AML-193 (cell line): ENCODE measurements around the gene RAB44.
"Not testable (repeated sequence)": the region's sequence is repeated elsewhere in the genome, so short reads cannot be mapped to it uniquely, and the experiment has no call there.

Experiments
- DNase-seq, 2 experiments: peaks; one replicate each; lab custom pipeline; 2025; lab: John Stamatoyannopoulos, UW

The RAB44 gene

DNA sequence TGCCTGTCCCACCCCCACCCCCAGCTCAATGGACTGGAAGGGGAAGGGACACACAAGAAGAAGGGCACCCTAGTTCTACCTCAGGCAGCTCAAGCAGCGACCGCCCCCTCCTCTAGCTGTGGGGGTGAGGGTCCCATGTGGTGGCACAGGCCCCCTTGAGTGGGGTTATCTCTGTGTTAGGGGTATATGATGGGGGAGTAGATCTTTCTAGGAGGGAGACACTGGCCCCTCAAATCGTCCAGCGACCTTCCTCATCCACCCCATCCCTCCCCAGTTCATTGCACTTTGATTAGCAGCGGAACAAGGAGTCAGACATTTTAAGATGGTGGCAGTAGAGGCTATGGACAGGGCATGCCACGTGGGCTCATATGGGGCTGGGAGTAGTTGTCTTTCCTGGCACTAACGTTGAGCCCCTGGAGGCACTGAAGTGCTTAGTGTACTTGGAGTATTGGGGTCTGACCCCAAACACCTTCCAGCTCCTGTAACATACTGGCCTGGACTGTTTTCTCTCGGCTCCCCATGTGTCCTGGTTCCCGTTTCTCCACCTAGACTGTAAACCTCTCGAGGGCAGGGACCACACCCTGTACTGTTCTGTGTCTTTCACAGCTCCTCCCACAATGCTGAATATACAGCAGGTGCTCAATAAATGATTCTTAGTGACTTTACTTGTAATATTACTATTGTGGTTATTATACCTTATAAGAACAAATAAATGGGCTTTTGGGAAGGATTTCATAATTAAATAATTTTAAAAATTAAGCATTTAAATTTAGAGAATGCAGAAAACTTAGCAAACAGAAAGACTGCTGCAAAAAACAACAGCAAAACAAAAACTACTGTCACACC is 10.7 kb upstream of the RAB44 start:
- DNase-seq, result no peak

DNA sequence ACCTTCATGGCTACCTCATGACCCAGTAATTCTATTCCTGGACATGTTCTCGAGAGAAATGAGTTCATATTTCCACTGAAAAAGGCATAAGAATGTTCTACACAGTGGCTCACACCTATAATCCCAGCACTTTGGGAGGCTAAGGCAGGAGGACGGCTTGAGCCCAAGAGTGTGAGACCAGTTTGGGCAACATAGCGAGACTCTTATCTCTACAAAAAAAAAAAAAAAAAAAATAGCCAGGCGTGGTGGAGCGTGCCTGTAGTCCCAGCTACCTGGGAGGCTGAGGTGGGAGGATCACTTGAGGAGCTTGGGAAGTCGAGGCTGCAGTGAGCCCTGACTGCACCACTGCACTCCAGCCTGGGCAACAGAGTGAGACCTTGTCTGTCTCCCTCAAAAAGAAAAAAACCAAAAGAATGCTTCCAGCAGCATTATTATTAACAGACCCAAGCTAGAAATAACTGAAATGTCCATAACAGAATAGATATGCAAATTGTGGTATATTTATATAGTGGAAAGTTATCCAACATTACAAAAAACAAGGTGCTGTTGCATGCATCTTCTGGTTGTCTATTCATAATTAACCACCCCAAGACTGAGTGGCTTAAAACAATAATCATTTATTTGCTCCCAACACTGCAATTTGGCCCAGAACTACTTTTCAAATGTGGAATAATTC is 9.4 kb upstream of the RAB44 start:
- no peak for DNase-seq

DNA sequence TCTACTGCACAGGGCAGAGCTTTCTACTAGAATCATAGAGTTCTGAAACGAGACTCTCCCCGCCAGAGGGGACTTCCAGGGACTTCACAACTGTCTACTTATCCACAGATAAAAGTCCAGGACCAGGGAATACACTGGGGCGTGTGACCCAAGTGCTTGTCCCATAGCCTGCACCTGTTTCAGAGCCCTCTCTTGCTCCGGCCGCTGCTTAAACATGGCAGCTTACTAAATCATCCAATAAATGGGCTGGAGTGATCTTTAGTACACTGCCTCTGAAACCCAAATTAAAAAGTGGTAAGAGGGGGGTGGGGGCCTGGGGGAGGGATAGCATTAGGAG is 8.9 kb upstream of the RAB44 start:
- DNase-seq, result no peak

DNA sequence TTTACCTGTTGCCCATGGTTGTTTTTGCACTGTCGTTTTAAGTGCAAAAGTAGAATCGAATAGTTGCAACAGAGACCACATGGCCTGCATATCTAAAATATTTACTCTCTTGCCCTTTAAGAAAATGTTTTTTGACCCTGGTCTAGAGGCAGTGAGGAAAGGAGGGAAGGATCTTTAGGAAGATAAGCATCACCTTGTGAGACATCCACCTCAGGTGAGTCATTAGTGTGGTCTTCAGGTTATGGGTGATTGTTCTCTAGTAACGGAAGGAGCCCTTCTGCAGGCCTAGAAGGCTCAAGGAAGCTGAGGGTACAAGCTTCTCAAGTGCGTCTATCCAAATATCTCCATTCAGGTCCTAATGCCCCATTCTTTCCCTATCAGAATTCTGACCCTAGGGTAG is 6.6 kb upstream of the RAB44 start:
- no peak for DNase-seq

DNA sequence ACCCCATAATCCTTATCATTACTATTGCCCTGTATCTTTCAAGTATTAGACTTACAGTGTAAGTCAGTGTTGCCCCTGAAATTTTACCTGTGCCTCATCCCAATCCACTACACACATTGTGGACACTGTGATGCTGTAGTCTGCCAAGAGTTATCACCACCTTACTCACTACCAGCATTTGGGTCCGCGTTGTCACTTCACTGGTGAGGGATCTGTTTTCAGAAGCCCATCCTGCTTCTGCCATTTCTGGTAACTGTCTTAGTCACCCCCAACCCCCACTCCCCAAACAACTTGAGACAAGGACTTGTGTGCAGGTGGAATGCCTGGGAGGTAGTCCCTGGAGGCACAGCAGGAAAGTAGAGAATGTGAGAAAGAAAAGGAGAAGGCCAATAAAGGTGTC is 6.0 kb upstream of the RAB44 start:
- no peak for DNase-seq

DNA sequence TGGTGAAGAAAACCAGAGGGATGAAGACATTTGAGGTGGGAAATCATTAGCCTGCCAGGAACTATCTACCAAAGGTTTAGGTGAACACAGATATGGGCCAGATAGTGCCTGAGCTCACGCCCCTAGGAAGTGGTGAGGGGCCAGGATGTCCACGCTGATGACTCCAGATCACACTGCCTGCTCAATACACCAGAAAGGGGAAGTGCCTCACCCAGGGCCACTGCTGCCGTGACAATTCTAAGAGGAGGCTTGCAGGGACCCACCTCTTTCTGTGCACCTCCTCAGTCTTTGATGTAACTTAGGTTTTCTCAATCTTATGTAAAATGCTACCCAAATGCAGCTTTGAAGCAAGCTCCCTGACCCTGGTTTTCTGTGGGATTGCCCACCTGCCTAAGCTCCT is 5.4 kb upstream of the RAB44 start:
- peak; percentile 95 to 98 for DNase-seq

DNA sequence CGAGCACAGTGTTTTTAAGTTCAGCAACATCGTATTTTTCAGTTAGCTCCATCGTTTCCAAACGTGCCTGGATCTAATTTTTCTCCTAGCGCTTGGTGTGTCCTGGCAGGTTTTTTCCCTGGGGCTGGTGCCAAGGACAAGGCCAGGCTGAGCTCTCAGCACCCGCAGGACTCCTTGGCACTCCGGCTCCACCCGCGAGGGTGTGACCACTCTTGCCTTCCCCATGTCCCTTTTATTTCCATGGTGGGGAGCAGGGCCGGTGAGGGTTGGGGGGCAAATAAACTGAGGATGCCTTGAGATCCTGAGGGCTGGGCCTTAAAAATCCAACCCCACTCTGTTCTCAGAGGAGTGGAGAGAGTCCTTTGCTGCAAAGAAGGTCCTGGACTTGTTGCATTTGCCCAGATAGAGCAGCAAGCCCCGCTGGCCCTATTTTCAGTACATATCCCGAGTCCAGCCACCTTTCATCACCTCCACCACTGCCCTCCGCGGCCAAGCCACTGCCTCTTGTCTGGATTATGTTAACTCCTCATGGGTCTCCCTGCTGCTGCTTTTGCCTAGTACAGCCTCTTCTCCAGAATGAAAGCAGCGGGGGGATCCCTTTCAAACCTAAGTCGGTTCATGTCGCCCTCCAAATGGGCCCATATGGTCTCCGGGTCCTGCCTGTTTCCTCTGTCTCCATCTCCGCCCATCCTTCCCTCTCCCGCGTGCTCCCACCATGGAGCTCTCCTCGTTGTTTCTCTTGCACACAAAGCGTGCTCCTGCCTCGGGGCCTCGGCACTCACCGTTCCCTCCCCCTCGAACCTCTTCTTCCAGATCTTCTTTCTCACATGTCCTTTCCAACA is 4.5 kb upstream of the RAB44 start:
- DNase-seq, result no peak

DNA sequence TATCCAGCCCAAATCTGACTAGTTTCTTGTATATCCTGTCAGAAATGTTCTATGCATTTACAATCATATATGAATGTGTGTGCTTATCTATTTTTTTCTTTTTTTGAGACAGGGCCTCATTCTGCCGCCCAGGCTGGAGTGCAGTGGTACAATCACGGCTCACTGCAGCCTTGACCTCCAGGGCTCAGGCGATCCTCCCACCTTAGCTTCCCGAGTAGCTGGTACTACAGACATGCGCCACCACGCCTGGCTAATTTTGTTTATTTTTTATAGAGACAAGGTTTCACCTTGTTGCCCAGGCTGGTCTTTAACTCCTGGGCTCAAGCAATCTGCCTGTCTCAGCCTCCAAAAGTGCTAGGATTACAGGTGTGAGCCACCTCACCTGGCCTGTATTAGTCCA is 3.0 kb upstream of the RAB44 start:
- no peak for DNase-seq

DNA sequence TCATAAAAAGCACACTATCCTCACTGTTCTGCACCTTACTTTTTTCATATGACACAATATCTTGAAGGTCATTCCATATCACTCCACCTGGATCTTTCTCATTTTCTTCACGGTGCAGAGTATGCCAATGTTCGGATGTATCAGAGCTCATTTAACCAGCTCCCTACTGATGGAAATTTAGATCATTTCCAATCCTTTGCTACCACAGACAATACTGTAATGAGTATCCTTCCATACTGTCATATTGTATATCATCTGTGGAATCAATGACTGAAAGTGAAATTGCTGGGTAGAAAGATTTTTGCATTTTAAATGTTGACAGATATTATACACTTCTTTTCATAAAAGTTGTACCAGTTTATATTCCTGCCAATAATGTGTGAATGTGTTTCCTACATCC is 2.2 kb upstream of the RAB44 start:
- no peak for DNase-seq

DNA sequence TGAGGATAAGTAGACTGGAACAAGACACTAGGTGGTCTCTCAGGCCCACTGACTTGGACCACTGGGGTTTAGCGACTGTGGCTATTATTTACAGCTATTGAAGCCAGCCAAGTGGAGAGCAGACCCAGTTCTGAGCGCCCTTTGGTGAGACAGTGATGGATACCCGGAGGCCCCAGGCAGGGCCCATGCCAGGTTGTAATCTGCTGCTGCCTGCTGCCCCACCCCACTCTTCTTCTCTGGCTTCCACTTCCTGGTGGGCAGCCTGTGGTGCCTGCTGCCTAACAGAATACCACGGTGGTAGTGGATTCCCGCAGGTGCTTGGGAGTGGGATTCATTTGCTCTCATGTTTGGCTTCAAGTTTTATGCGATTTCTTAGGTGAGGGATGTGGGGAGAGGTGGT is 570 bp downstream of the RAB44 start:
- DNase-seq, result peak in 1 of 2 experiments; percentile 15

DNA sequence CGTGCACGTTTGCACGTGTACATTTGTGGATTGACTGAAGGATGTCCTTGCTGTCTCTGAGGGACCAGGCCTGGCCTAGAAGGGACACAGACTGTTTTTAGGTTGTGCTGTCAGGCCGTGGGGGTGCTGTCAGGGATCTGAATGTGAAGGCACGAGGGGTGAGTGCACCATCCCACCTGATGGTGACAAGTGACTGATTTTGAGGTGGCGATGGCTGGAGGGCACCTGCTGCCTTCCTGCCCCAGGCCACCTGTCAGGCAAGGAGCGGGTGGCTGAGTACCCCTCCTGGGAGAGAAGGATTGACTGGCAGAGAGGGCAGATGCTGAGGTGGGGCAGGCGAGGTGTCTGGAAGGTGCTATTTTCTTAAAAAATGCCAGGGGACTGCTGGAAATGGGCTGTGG is 1.2 kb downstream of the RAB44 start:
- no peak for DNase-seq

DNA sequence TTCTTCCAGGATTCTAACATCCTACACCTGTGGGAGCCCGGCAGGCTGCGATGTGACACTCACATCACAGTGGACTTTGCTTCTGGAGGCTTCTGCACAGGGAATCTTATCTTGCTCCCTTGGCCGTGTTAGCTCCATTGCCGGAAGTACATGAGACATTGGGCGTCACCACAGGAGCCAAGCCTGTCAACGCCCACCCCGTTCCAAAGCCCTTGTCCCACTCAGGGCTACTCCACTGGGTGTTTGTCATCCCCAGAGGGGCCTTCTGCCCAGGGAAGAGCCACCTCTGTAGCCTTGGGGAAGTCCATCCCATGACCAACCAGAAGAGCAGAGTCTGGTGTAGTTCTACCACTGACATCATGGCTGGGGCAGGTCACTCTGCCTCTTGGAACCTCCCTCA is 1.7 kb downstream of the RAB44 start:
- DNase-seq, result peak; percentile 23 to 33

DNA sequence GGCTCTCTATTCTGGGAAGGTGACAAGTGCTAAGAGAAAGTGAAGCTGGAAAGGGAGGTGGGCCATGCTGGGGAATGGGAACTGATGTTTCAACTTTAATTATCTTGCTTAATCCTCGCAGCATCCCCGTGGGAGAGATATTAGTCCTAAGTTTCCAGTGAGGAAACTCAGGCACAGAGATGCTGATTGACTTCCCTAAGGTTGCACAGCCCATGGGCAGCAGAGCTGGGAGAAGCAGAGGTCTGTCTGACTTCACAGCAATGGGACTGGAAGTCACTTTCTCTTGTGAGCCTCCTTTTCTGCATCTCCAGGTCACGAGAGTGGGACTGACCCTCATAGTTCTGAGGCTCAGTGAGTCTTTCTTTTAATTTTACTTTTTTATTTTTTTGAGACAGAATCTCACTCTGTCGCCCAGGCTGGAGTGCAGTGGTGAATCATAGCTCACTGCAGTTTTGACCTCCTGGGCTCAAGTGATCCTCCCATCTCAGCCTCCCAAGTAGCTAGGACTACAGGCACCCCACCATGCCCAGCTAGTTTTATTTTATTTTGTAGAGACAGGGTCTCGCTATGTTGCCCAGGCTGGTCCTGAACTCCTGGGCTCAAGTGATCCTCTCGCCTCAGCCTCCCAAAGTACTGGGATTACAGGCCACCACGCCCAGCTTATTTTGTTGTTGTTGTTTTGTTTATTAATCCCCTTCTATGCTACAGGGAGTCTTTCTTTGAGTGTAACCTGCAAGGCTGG is 2.6 kb downstream of the RAB44 start:
- DNase-seq, result no peak

DNA sequence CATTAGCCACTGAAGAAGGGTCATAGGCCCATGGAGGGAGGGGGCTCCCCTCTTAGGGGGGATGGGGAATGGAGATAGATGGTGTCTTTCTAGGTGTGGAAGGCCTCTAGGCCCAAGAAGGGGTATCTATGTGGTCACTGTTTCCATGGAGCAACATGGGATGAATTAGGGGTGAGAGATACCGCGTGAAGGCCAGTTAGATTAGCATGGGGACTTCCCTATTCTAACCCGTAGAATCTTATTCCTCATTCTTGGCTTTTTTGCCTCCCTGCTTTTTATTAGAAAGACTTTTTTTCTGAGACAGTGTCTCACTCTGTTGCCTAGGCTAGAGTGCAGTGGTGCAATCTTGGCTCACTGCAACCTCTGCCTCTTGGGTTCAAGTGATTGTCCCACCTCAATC is 3.2 kb downstream of the RAB44 start:
- peak; percentile 74 to 76 for DNase-seq

DNA sequence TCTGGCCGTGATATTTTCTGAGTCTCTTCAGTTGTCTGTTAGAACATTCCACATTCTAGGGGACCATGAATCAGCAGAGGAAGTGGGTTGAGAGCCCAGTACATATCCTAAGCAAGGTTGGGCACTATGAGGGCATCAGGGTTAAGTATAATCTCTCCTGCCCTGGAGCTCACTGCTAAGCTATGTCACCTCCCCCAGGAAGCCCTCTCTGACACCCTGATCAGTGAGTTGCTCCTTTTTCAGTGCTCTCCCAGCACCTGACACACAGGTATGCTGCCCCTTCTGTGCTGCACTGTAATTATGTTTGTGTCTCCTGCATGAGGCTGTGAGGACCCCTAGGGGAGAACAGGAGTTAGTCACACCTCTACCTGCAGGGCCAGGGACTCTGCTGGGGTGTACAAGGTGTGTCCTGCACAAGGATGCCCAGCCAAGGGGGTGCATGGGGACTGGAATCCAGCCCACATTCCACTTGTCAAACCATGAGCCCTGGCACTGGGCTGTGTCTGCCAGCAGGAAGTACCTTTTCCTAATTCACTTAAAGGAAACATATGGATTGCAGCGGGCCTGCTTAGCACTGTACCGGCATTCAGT is 3.9 kb downstream of the RAB44 start:
- peak in 1 of 2 experiments; percentile 46 for DNase-seq

DNA sequence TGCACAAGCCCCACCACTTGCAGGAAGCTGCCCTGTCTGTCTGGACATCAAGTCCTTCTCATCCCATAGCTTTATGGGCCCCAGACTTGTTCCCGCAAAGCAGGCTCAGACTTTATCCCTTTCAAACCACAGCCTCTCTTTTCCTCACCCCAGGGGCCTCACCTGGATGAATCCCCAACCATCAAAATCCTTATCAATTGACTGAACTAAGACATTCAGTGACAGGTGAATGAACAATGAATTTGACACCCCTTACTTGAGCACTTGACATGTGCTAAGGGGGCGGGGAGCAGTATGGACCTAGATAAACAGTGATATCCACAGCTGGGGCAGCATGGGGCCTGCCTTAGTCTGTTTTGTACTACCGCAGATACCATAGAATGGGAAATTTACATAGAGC is 5.0 kb downstream of the RAB44 start:
- no peak for DNase-seq

DNA sequence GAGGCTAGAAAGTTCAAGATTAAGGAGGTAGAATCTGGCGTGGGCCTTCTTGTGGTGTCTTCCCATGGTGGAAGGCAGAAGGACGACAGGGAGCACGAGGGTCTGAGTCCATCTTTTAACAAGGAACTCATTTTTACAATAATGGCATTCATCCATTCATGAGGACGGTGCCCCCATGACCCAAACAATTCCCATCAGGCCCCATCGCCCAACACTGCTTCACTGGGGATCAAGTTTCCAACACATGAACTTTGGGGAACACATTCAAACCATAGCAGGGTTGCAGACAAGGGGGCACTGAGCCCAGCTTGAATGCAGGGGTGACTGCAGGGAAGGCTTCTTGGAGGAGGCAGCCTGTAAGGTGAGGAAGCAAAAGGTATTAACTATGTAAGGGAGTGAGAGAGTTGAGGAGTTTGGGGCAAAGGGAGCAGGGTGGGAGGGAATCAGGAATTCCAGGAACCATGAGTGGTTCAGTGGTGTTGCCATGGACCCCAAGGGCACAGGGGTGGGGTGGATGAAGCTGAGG is 5.5 kb downstream of the RAB44 start:
- no peak for DNase-seq

DNA sequence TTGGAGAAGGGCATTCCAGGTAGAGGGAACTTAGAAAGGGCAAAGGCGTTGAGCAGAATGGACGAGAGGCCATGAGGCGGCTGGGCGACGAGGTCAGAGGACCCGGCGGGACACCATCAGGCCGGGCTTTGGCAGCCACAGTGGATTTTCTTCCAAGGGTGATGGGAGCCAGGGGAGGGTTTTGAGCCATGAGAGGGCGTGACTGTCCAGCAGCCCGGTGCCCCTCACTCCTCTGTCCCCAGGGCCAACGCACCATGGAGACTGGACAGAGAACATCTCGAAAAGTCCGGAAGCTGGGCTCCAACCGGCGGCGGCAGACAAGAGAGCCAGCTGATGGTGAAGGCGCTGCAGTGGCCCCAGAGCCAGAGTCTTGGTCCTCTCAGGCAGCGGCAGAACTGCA is 6.4 kb downstream of the RAB44 start:
- no peak for DNase-seq

DNA sequence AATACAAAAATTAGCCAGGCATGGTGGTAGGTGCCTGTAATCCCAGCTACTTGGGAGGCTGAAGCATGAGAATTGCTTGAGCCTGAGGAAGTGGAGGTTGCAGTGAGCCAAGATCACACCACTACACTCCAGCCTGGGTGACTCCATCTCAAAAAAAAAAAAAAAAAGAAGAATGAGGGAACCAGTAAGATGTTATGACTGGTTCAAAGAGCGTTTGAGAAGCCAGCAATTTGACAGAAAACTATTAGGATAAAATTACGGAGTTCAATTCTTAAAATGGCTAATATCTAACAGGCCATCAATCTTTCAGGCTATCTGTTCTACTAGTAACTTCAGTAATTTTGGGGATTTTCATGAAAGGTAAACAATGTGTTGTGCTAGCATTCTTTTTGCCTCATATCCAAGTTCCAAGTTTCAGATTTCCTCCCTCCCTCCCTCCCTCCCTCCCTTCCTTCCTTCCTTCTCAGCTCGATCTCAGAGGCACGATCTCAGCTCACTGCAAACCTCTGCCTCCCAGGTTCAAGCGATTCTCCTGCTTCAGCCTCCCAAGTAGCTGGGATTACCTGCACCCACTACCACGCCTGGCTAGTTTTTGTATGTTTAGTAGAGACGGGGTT is 7.4 kb downstream of the RAB44 start:
- DNase-seq, result not testable (repeated sequence)

DNA sequence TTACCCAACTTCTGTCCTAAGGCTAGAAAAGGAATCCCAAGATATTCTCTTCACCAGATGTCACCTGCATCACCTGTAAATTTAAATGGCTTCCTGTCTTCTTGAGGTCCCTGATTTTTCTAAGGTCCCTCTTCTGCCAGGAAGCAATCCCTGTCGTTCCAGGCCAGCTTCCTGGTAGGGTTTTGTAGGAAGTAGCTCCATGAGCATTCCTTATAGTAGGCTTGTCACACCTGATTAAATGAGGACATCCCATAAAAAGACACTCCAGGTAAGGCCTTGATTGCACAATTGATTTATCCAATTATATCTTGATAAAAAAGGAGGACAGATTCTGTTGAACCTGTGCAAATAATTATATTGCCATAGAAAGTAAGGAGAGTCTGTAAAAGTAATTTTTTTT is 8.7 kb downstream of the RAB44 start:
- DNase-seq, result no peak

DNA sequence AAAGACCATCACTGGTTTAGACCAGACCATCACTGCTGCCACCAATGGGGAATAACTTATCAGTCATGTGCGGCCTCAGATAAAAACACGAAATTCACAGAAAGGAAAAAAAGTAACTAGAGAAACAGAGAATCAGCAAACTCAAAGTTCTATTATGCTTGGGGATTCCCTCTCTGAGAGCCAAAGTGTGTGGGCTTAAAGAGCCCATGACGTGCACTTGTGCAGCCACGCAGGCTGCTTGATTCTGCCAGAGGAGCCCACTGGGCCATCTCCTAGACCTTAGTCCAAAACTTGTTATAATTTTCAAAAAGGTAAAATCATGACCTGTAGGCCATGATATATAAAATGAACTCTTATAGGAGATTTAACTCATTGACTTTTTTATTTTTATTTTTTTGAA is 15.2 kb downstream of the RAB44 start:
- no peak for DNase-seq
